T-helper 2 cell (primary cell): ENCODE measurements around the gene CST7.
"Not testable (repeated sequence)": the region's sequence is repeated elsewhere in the genome, so short reads cannot be mapped to it uniquely, and the experiment has no call there.

Experiments used
- DNase-seq, 5 experiments: peaks; one replicate each; pipeline versions ENCODE4 v3.0.0 to v3.0.0-alpha.2; 2012 to 2022

CST7 gene

GRCh38 chr20:24929867-24930723 is 19.0 kb upstream of the CST7 start:
- DNase-seq: peak in 1 of 5 experiments; percentile 49

- DNase-seq: not testable (repeated sequence)
These were observed 18.1 kb upstream of the CST7 start for GRCh38 chr20:24930724-24931688.

- peak in 1 of 5 experiments; percentile 52 for DNase-seq
These were observed 17.2 kb upstream of the CST7 start for GRCh38 chr20:24931893-24932292.

- DNase-seq: no peak
These were observed 15.7 kb upstream of the CST7 start for GRCh38 chr20:24933266-24933908.

GRCh38 chr20:24934101-24934661 is 14.9 kb upstream of the CST7 start:
- DNase-seq: no peak

GRCh38 chr20:24934716-24935115 is 14.4 kb upstream of the CST7 start:
- no peak for DNase-seq

DNA sequence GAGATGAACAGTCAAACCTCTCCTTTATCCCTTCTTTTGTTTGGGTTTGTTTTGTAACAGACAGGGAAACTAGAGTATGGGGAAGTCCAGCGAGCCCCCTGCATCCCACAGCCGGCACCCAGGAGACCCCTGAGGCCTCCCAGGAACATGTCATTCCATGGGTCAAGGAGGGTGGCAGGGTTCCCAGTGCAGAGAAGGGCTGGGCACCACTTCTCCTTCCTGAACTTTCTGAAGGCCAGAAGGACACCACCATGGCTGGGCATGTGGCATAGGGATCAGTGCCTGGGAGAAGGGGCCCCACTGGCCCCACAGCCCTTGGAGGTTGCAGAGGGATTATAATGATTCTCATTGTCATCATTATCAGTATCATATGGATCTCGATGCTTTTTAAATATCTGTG is 13.9 kb upstream of the CST7 start:
- DNase-seq: no peak

GRCh38 chr20:24935766-24936525 is 13.1 kb upstream of the CST7 start:
- DNase-seq: peak in 1 of 5 experiments; percentile 27

DNA sequence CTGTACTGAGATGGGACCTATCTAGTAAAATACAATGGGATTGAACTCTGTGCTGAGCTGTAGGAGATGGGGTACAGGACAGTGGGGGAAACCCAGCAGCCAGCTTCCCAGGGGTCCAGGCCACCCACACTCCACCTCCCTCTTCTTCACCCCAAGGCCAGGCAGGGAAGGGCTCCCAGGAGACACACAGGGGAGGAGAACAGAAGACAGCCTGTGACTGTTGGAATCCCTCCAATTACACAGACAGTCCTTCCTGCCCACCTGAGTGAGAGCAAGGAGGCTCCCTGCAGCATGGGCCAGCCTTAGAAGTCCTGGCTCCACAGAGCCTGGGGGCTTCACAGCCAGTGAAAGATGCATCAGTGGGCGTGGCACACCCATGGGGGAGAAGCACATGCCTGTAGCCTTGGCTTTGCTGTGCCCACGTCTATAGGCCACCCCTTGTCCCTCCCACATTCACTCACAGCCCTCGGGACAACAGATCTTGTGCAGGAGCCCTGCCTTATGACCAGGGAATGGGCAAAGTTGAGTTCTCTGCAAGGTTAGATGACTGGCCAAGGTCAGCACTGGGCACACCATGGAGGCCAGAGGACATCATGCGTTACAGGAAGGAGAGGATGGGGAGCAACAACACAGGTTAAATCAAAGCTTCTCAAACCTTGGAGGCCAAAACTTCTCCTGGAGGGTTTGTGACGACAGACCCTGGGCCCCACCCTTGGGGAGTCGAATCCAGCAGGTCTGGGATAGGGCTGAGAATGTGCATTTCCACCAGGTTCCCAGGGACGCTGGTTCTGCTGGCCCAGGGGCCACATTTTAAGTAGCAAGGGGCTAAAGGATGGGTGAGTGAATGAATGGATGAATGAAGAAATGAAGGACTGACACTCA is 12.3 kb upstream of the CST7 start:
- DNase-seq: no peak

DNA sequence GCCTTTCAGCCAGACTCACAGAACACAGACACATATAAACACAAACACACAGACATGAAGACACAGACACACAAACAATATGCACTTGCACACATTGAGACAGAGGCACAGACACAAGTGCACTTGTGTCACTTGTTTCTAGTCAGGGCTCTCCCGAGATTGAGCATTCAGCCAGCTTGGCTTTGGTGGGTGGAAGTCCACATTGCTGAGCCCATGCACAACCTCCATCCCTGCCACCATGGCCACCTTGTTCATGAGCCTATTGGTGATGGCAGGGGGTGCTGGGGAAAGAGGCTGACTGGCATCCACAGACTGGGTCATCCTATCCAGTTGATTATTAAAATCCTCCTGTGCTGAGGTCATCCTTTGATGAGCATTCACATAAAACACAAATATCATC is 11.5 kb upstream of the CST7 start:
- DNase-seq: no peak

- no peak for DNase-seq
These were observed 10.6 kb upstream of the CST7 start for GRCh38 chr20:24938498-24938897.

DNA sequence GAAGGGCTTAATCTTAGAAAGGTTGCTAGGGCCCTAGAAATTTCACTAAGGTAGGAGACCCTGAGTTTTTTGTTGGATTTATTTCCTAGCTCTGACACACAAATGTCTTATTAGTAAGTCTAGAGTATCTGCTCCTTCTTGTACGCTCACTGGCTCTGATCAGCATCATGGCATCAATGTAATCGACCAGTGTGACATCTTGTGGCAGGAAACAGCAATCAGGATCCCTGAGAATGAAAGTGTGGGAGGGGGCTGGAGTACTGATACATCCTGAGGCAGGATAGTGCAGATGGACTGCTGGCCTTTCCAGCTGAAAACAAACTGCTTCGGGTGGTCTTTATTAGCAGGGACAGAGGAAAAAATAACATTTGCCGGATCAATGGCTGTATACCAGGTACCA is 10.0 kb upstream of the CST7 start:
- no peak for DNase-seq

GRCh38 chr20:24942679-24943078 is 6.4 kb upstream of the CST7 start:
- DNase-seq: no peak

DNA sequence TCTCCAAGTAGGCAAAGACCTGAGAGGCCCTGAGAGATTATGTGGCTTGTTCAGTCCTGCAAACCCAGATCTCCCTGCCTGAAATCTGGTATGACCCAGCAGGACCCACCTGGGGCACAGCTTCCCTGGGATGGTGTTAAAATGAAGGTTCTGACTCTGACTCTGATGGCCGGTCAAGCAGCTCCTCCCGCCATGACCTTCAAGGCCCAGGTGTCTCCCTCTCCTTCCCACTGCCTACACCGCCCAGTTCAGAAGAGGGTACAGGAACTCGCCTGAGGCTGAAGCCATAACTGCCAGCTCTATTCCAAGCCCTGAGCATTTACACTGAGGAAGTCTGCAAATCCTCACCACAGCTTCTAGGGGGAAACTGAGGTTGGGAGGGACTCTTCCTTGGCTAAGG is 5.9 kb upstream of the CST7 start:
- no peak for DNase-seq

- DNase-seq: no peak
These were observed 5.3 kb upstream of the CST7 start for GRCh38 chr20:24943731-24944130.

- DNase-seq: not testable (repeated sequence)
These were observed 2.7 kb upstream of the CST7 start for GRCh38 chr20:24946376-24946775.

- DNase-seq: not testable (repeated sequence)
These were observed 602 bp upstream of the CST7 start for GRCh38 chr20:24948396-24948938.

DNA sequence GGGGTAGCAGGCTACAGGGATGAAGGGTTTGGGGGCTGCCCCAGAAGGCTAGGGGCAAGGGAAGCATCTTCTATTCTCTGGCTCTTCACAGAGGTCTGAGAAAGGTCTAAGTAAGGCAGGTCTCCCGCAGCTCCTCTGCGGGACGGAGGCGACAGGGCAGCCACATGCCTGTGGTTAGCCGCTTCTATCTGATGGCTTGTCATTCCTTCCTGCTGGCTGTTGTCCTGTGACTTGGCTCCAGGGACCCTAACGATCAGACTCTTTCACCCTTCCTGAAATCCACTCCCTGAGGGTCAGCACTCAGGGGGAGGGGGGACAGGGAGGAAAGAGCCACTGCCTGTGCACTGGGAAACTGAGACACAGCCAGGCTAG is 673 bp downstream of the CST7 start:
- peak in 1 of 5 experiments; percentile 56 for DNase-seq

- no peak for DNase-seq
These were observed 1.2 kb downstream of the CST7 start for GRCh38 chr20:24950128-24950835.
